Activated CD4-positive, alpha-beta memory T cell treated with anti-CD3 and anti-CD28 coated beads for 36 hours (primary cell): ENCODE measurements around the gene CD52. TPM values are rescaled to one million over a fixed set of nuclear protein-coding genes. Genes with fewer than 3 reads are reported as not detected.
A peak's percentile ranks its signal among the peaks of the same experiment; 100 is the strongest.

Source experiments
- CTCF ChIA-PET: fragments of 350-600 bp; sonication (Branson Sonifier 250); formaldehyde crosslinking; loops from one replicate; lab custom pipeline; 2021; ENCODE audit warnings: antibody characterized with exemption, inconsistent platforms; lab: Charles Lee
- POLR2A ChIA-PET: fragments of 350-600 bp; sonication (Branson Sonifier 250); formaldehyde crosslinking; loops from one replicate; lab custom pipeline; 2021; ENCODE audit warnings: antibody characterized with exemption; lab: Charles Lee
- DNase-seq: peaks from one replicate; pipeline ENCODE4 v3.0.0-alpha.2; 2020
- H3K27ac Mint-ChIP-seq: one replicate; pipeline ENCODE4 v1.8.0; 2021; ENCODE audit warnings: mixed read lengths
- H3K27me3 Mint-ChIP-seq: one replicate; pipeline ENCODE4 v1.8.0; 2021; ENCODE audit warnings: mixed read lengths
- H3K36me3 Mint-ChIP-seq: one replicate; pipeline ENCODE4 v1.8.0; 2021; ENCODE audit warnings: mixed read lengths
- H3K4me1 Mint-ChIP-seq: one replicate; pipeline ENCODE4 v1.8.0; 2021; ENCODE audit warnings: low read depth, mixed read lengths
- H3K4me3 Mint-ChIP-seq: one replicate; pipeline ENCODE4 v1.8.0; 2021; ENCODE audit warnings: mild to moderate bottlenecking, mixed read lengths
- H3K9me3 Mint-ChIP-seq: one replicate; pipeline ENCODE4 v1.8.0; 2021; ENCODE audit warnings: mixed read lengths
- intact Hi-C: fragments of 100-400 bp; cut with micrococcal nuclease; formaldehyde crosslinking; loops from one replicate; pipeline ENCODE4 v1.15.1; 2023
- total RNA-seq, 2 experiments: library from RNA; stranded (reverse); gene quantifications; one replicate each; pipeline ENCODE4 v1.2.3, GENCODE V29; 2021

Gene CD52
- total RNA-seq, 2 experiments from 2014 or later = 261 to 291 TPM

DNA sequence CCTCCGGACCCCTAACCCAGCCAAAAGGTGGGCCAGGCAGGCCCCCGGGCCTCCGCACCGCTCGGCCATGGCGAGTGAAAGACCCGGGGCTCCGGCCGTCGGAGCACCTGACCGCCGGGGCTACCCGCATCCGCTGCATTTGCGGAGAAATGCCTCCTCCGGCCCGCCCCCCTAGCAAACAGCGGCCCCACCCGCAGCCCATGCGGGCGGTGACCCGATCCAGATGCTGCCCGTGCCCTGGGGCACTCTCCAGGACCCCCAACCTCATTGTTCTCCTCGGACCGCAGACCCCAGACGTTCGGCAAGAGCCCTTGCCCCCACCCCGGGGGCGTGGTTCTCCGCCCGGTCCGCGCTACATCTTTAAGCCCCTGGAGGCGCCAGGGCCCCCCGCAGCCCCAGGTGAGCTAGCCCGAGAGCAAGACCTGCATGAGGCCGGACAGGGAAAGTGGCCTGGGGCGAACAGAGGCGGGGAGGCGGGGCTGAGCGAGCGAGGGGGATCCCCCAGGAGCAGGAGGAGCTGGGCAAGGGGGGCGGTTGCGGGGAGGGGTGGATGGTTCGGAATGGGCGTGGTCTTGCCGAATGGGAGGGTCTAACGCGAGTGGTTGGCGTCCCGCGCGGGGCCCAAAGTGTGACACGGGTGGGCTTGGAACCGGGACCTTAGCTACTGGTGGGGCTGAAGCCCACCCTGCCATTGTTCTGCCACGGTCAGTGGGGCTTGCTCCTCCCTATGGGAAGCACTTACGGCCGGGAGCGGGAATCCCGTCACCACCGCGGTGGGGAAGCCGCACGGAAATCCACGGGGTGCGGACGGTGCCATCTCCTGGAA is 42.4 kb downstream of the CD52 start:
- peak; percentile 71 for DNase-seq
- Mint-ChIP-seq H3K4me3 (peak overlapping the region; percentile 61), H3K9me3 (no peaks in the 10 kb centered on the region), H3K4me1 (peaks cover 44% of the 10 kb centered on the region), H3K36me3 (no peaks in the 10 kb centered on the region), H3K27ac (no peak overlapping the region), H3K27me3 (peaks cover 7% of the 10 kb centered on the region)
- intact Hi-C loops = loop anchor here (2.0 to 5.0 kb wide), 3 partner anchors 37 to 57 kb away; no protein-coding TSS in a partner anchor
- ChIA-PET CTCF (interaction anchor here (0.5 to 5.5 kb wide), 7 partner anchors 14 to 126 kb away, joined by 3 to 48 read pairs (median 5); partner anchors contain the start of genes CEP85 and ZNF683), POLR2A (interaction anchor here (0.5 to 1.3 kb wide), 2 partner anchors 57 to 98 kb away, joined by 3 read pairs; no protein-coding TSS in a partner anchor)

DNA sequence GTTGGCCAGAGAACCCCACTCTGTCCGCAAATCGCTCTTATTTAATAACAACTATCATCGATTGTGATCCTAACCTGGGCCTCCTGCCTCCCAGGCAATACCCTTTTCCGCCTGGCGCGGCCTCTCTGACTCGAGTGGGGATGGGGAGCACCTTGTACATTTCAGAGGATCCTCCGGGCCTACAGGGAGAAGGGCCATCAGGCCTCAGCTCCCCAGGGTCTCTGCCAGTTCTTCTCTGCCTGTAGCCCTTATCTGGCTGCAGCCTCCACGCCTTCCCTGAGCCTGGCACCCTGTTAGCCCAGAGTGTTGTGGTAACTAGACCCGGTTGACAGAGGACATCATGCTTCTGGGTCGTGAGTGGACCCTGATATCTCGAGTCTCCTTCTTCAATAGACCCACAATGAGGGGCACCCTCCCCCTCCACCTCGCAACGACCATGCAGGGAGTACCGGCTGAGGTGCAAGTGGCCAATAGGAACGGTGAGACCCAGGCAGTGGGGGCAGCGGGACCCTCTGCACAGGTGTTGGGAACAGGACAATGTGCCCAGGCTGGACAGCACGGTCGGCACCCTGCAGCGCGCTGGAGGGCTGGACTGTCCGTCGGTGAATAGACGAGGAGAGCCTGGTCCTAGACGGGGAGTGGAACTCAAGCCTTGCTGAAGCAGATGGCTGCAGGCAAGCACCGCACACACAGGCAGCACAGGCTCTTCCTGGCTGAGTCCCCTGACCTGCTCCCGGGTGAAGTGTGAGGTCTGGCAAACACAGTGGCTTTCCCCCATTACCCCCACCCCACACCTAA is 43.2 kb downstream of the CD52 start:
- Mint-ChIP-seq H3K27ac (no peak overlapping the region), H3K9me3 (no peaks in the 10 kb centered on the region), H3K27me3 (peaks cover 7% of the 10 kb centered on the region), H3K4me1 (peaks cover 41% of the 10 kb centered on the region), H3K4me3 (peak overlapping the region; percentile 61), H3K36me3 (no peaks in the 10 kb centered on the region)
- ChIA-PET CTCF (interaction anchor here (1.0 to 6.5 kb wide), 7 partner anchors 13 to 127 kb away, joined by 4 to 54 read pairs (median 24); partner anchors contain the start of genes CEP85, SH3BGRL3 and ZNF683), POLR2A (interaction anchor here (0.5 kb wide), 1 partner anchor 98 kb away, joined by 3 read pairs; no protein-coding TSS in a partner anchor)
- no peak for DNase-seq
- intact Hi-C loops = loop anchor here (5.0 kb wide), 2 partner anchors 36 to 56 kb away; no protein-coding TSS in a partner anchor

- ChIA-PET CTCF (interaction anchor here (0.7 to 6.5 kb wide), 8 partner anchors 9 to 85 kb away, joined by 3 to 54 read pairs (median 14); partner anchors contain the start of genes SH3BGRL3 and ZNF683), POLR2A (no interaction called here)
- intact Hi-C loops = loop anchor here (2.0 to 5.0 kb wide), 4 partner anchors 36 to 85 kb away; no protein-coding TSS in a partner anchor
- H3K4me3 Mint-ChIP-seq = no peak overlapping the region
- peaks cover 7% of the 10 kb centered on the region for H3K27me3 Mint-ChIP-seq
- H3K9me3 Mint-ChIP-seq = no peaks in the 10 kb centered on the region
- no peaks in the 10 kb centered on the region for H3K36me3 Mint-ChIP-seq
- H3K27ac Mint-ChIP-seq = no peak overlapping the region
- H3K4me1 Mint-ChIP-seq = peaks cover 41% of the 10 kb centered on the region
- DNase-seq = no peak
These were observed 43.9 kb downstream of the CD52 start for GRCh38 chr1:26361605-26362122.

DNA sequence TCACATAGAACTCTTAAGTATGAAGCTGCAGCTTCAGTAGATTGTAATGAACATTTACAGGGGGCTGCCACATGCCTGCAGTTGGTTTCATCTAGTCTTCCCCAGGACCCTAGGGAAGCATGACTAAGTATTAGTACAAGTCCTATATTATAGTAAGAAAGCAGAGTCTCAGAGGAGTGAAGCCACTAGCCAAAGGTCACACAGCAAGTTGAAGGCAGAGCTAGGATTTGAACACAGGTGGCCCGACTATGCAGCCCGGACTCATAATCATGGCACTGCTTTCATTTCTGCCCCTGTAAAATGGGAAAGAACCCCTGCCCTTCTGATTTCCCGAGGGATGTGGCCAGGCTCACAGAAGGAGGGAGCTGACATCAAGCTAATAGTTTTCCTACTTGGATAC is 44.6 kb downstream of the CD52 start:
- H3K9me3 Mint-ChIP-seq = no peaks in the 10 kb centered on the region
- no peak for DNase-seq
- H3K4me1 Mint-ChIP-seq = peaks cover 41% of the 10 kb centered on the region
- intact Hi-C loops = loop anchor here (2.0 to 5.0 kb wide), 4 partner anchors 35 to 86 kb away; no protein-coding TSS in a partner anchor
- ChIA-PET CTCF (interaction anchor here (0.7 to 6.5 kb wide), 9 partner anchors 8 to 193 kb away, joined by 3 to 54 read pairs (median 5); partner anchors contain the start of genes SH3BGRL3, ZNF593 and ZNF683), POLR2A (no interaction called here)
- peaks cover 7% of the 10 kb centered on the region for H3K27me3 Mint-ChIP-seq
- H3K36me3 Mint-ChIP-seq = no peaks in the 10 kb centered on the region
- no peak overlapping the region for H3K4me3 Mint-ChIP-seq
- H3K27ac Mint-ChIP-seq = no peak overlapping the region

DNA sequence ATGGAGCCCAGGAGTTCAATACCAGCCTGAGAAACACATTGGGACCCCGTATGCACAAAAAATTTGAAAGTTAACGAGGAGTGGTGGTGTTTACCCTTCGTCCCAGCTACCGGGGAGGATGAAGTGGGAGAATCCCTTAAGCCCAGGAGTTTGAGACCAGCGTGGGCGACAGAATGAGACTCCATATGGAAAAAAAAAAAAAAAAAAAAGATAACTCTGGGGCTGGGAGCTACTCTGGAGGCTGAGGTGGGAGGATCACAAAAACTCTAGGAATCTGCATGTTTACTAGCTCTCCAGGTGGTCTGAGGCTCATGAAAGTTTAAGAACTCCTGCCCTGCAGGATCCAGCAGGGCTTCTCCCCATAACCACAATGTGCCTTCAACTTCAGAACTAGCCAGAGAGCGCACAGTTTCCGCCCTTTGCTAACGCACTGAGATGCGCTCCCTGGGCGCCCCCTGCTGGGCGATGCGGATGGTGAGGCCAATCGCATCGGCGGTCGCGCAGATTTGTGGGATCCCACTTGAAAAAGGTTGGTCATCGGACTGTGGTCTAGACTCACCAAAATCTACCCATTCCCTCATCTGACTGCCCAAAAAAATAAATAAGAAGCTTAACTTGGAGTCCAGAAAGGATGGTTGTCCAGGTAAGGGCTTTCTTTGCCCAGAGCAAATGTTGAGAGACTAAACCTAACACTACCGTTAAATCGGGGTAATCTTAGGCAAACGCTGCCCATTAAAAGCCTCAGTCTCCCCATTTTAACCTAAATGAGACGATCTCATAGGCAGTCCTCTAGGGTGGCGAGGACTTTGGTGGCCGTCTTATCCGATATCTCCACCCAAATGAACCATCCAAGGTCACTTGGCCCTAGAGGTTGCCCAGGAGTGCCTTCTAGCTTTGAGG is 46.0 kb downstream of the CD52 start:
- Mint-ChIP-seq H3K4me1 (peaks cover 41% of the 10 kb centered on the region), H3K36me3 (no peaks in the 10 kb centered on the region), H3K4me3 (peak overlapping the region; percentile 8), H3K27ac (peak overlapping the region; percentile 58), H3K27me3 (peaks cover 7% of the 10 kb centered on the region), H3K9me3 (no peaks in the 10 kb centered on the region)
- ChIA-PET POLR2A (interaction anchor here (0.9 to 1.4 kb wide), 2 partner anchors 15 to 53 kb away, joined by 3 read pairs; no protein-coding TSS in a partner anchor), CTCF (interaction anchor here (0.6 to 6.5 kb wide), 37 partner anchors 9 to 328 kb away, joined by 3 to 54 read pairs (median 5); partner anchors contain the start of genes CD52, CEP85, CRYBG2 and DHDDS)
- intact Hi-C loops = loop anchor here (2.0 to 5.0 kb wide), 4 partner anchors 34 to 87 kb away; no protein-coding TSS in a partner anchor
- DNase-seq = peak; percentile 91

GRCh38 chr1:26364956-26365355 is 47.2 kb downstream of the CD52 start:
- H3K27ac Mint-ChIP-seq = no peak overlapping the region
- no peak overlapping the region for H3K4me3 Mint-ChIP-seq
- H3K9me3 Mint-ChIP-seq = no peaks in the 10 kb centered on the region
- ChIA-PET POLR2A (no interaction called here), CTCF (interaction anchor here (0.7 to 6.5 kb wide), 17 partner anchors 9 to 467 kb away, joined by 3 to 54 read pairs (median 9); partner anchors contain the start of genes CD52, CEP85, SH3BGRL3 and ZNF593)
- no peaks in the 10 kb centered on the region for H3K36me3 Mint-ChIP-seq
- intact Hi-C loops = loop anchor here (5.0 kb wide), 2 partner anchors 32 to 52 kb away; no protein-coding TSS in a partner anchor
- peaks cover 36% of the 10 kb centered on the region for H3K4me1 Mint-ChIP-seq
- DNase-seq = no peak
- H3K27me3 Mint-ChIP-seq = peaks cover 7% of the 10 kb centered on the region

- no peak for DNase-seq
- Mint-ChIP-seq H3K36me3 (no peaks in the 10 kb centered on the region), H3K4me1 (peaks cover 38% of the 10 kb centered on the region), H3K27me3 (no peaks in the 10 kb centered on the region), H3K27ac (no peak overlapping the region), H3K9me3 (peaks cover 7% of the 10 kb centered on the region), H3K4me3 (no peak overlapping the region)
- intact Hi-C loops = no loop called here
- ChIA-PET POLR2A (no interaction called here), CTCF (interaction anchor here (0.8 to 6.5 kb wide), 2 partner anchors 27 to 90 kb away, joined by 4 to 54 read pairs; partner anchors contain the start of gene SH3BGRL3)
These were observed 49.7 kb downstream of the CD52 start for GRCh38 chr1:26367441-26367840.

DNA sequence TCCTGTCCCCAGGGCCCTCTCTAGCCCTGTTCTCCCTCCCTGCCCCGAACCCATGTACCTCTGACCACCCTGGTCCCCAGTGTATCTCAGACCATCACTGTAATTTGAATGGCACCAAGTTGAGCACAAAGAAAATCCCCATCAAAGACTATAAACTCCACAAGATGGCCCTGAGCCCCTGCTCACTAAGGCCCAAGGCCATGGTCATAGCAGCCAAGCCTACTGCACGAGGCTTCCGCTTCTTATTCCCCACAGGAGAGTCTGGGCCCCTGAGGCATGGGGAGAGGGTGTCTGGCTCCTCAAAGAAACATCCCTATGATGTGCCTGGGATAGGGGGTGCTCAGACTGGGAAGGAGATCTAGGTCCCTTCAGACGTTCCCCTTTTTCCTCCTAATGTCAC is 50.2 kb downstream of the CD52 start:
- CTCF ChIA-PET = no interaction called here
- H3K4me1 Mint-ChIP-seq = peaks cover 44% of the 10 kb centered on the region

DNA sequence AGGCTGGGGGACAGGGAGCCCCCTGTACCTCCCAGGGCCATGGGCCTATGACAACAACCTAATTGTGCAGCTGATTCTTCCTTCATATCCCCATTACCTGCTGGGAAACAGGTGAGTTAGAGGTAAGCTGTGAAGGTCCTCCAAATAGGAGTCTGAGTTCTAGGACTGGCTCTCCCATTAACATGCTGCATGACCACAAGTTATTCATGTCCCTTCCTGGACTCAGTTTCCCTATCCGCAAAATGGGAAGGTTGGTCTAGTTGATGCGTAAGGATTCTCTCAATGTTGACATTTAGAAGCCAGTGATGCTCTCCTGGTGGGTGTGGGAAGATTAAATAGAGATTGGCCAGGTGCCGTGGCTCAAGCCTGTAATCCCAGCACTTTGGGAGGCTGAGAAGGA is 50.7 kb downstream of the CD52 start:
- intact Hi-C loops = no loop called here
- H3K4me3 Mint-ChIP-seq = no peak overlapping the region
- peaks cover 7% of the 10 kb centered on the region for H3K9me3 Mint-ChIP-seq
- ChIA-PET CTCF (no interaction called here), POLR2A (no interaction called here)
- no peaks in the 10 kb centered on the region for H3K27me3 Mint-ChIP-seq
- H3K36me3 Mint-ChIP-seq = no peaks in the 10 kb centered on the region
- H3K4me1 Mint-ChIP-seq = peaks cover 44% of the 10 kb centered on the region
- no peak overlapping the region for H3K27ac Mint-ChIP-seq
- no peak for DNase-seq

More for the DNA sequence above, 50.2 kb downstream of the CD52 start:
- H3K36me3 Mint-ChIP-seq = no peaks in the 10 kb centered on the region
- H3K4me3 Mint-ChIP-seq = no peak overlapping the region
- DNase-seq = no peak
- H3K9me3 Mint-ChIP-seq = peaks cover 7% of the 10 kb centered on the region
- POLR2A ChIA-PET = no interaction called here
- no peaks in the 10 kb centered on the region for H3K27me3 Mint-ChIP-seq
- H3K27ac Mint-ChIP-seq = no peak overlapping the region
- intact Hi-C loops = no loop called here
